K562 (cell line): ENCODE results near the gene PTPN7. TPM values are rescaled to one million over a fixed set of nuclear protein-coding genes. Genes with fewer than 3 reads are reported as not detected.

Source experiments
- BRCA1 ChIP-seq, 2 experiments: fragments of 450-650 bp in 1 of 2; sonication (generic) in 1 of 2; formaldehyde crosslinking in 1 of 2; IDR thresholded peaks; 2 replicates each; pipeline versions ENCODE4 v1.5.0 to v1.6.1; 2017 to 2020; ENCODE audit warnings: mild to moderate bottlenecking in 1 of 2, missing genetic modification reagents in 1 of 2
- CCNT2 ChIP-seq: IDR thresholded peaks from 2 replicates; pipeline ENCODE4 v1.6.1; 2011; ENCODE audit warnings: borderline replicate concordance, low read depth, mild to moderate bottlenecking, moderate library complexity, mixed read lengths, low read length; ENCODE audit not compliant: insufficient read length; ENCODE audit errors: extremely low read depth
- DACH1 ChIP-seq: fragments of 450-650 bp; IDR thresholded peaks from 2 replicates; pipeline ENCODE4 v1.6.1; 2018; ENCODE audit not compliant: partially characterized antibody
- ERF ChIP-seq: fragments of 450-650 bp; formaldehyde crosslinking; IDR thresholded peaks from 2 replicates; pipeline ENCODE4 v1.4.0; 2020; ENCODE audit warnings: mild to moderate bottlenecking, mixed read lengths
- IFI16 ChIP-seq: fragments of 250-450 bp; sonication (Bioruptor Pico); IDR thresholded peaks from 2 replicates; pipeline ENCODE4 v2.1.2; 2022; ENCODE audit warnings: mild to moderate bottlenecking, inconsistent platforms
- LCOR ChIP-seq: sonication (generic); formaldehyde crosslinking; IDR thresholded peaks from 2 replicates; pipeline ENCODE4 v1.8.0; 2022; ENCODE audit warnings: mild to moderate bottlenecking, missing genetic modification reagents
- MBD2 ChIP-seq: sonication (generic); IDR thresholded peaks from 2 replicates; pipeline ENCODE4 v1.6.1; 2016; ENCODE audit warnings: low read depth, borderline replicate concordance
- MEF2A ChIP-seq: IDR thresholded peaks from 2 replicates; pipeline ENCODE4 v1.6.1; 2011; ENCODE audit warnings: low read depth, mild to moderate bottlenecking, low read length, moderate library complexity; ENCODE audit not compliant: control insufficient read depth
- MXI1 ChIP-seq: IDR thresholded peaks from 2 replicates; pipeline ENCODE4 v1.6.1; 2011; ENCODE audit warnings: low read depth, mild to moderate bottlenecking, improper control_type of control experiment, low read length
- MYC ChIP-seq, 2 experiments: fragments of 250-450 bp in 1 of 2; sonication (Bioruptor Pico) in 1 of 2; IDR thresholded peaks; 2 replicates each; pipeline versions ENCODE4 v1.5.1 to v1.6.1; 2012 to 2021; ENCODE audit warnings: low read depth in 2 of 2, borderline replicate concordance in 1 of 2, improper control_type of control experiment in 1 of 2, low read length in 1 of 2, mild to moderate bottlenecking in 1 of 2, moderate library complexity in 1 of 2
- NFE2 ChIP-seq: IDR thresholded peaks from 2 replicates; pipeline ENCODE4 v1.6.1; 2014; ENCODE audit warnings: antibody characterized with exemption, low read depth
- PHB ChIP-seq: fragments of 250-450 bp; sonication (Bioruptor Pico); IDR thresholded peaks from 2 replicates; pipeline ENCODE4 v1.5.0; 2021
- PHF20 ChIP-seq: fragments of 450-650 bp; IDR thresholded peaks from 2 replicates; pipeline ENCODE4 v1.6.1; 2018; ENCODE audit not compliant: partially characterized antibody
- PYGO2 ChIP-seq: fragments of 450-650 bp; IDR thresholded peaks from 2 replicates; pipeline ENCODE4 v1.6.1; 2016; ENCODE audit warnings: mild to moderate bottlenecking, missing genetic modification characterization, moderate library complexity, missing compliant biosample characterization
- RBFOX2 ChIP-seq: fragments of 200-400 bp; formaldehyde crosslinking; IDR thresholded peaks from 2 replicates; pipeline ENCODE4 v1.6.1; 2017; ENCODE audit warnings: low read depth, mild to moderate bottlenecking, low read length, moderate library complexity
- RCOR1 ChIP-seq, 2 experiments: IDR thresholded peaks; 2 replicates each; pipeline ENCODE4 v1.6.1; 2012; ENCODE audit warnings: low read depth in 2 of 2, low read length in 2 of 2, borderline replicate concordance in 1 of 2, improper control_type of control experiment in 1 of 2
- SETDB1 ChIP-seq: IDR thresholded peaks from one replicate; pipeline ENCODE4 v1.6.1; 2012; ENCODE audit warnings: low read length, control low read depth, inconsistent platforms
- ZBTB1 ChIP-seq: sonication (generic); formaldehyde crosslinking; IDR thresholded peaks from 2 replicates; pipeline ENCODE4 v1.8.1; 2023; ENCODE audit warnings: missing genetic modification reagents, low read depth, mild to moderate bottlenecking, borderline replicate concordance
- ZC3H4 ChIP-seq: sonication (generic); formaldehyde crosslinking; IDR thresholded peaks from 2 replicates; pipeline ENCODE4 v1.9.0; 2021; ENCODE audit warnings: missing genetic modification reagents, borderline replicate concordance
- ZKSCAN3 ChIP-seq: fragments of 250-450 bp; sonication (Bioruptor Pico); IDR thresholded peaks from 2 replicates; pipeline ENCODE4 v1.4.0; 2020
- ZNF175 ChIP-seq: fragments of 200-800 bp; sonication (Bioruptor generic); IDR thresholded peaks from 2 replicates; pipeline ENCODE4 v1.6.1; 2016; ENCODE audit warnings: low read depth, mild to moderate bottlenecking, missing genetic modification characterization, missing compliant biosample characterization
- ZNF347 ChIP-seq: fragments of 450-650 bp; formaldehyde crosslinking; IDR thresholded peaks from 2 replicates; pipeline ENCODE4 v1.4.0; 2020; ENCODE audit warnings: low read depth, mild to moderate bottlenecking, moderate library complexity
- ZNF644 ChIP-seq: fragments of 200-800 bp; sonication (Bioruptor generic); IDR thresholded peaks from 2 replicates; pipeline ENCODE4 v1.6.1; 2016; ENCODE audit warnings: low read depth, missing genetic modification characterization, missing compliant biosample characterization
- ZNF699 ChIP-seq: fragments of 250-450 bp; sonication (Bioruptor Pico); IDR thresholded peaks from 2 replicates; pipeline ENCODE4 v1.8.0; 2021; ENCODE audit warnings: mild to moderate bottlenecking, moderate library complexity; ENCODE audit not compliant: insufficient replicate concordance
- ZSCAN32 ChIP-seq: fragments of 450-650 bp; formaldehyde crosslinking; IDR thresholded peaks from 2 replicates; pipeline ENCODE4 v1.4.0; 2020; ENCODE audit warnings: mild to moderate bottlenecking, moderate library complexity
- polyA plus RNA-seq, 8 experiments: library from polyadenylated mRNA; depleted of rRNA in 4 of 8; stranded (reverse) in 5 of 8; unstranded in 3 of 8; fragments of >200 nt; fragmentation: Nextera tagmentation in 2 of 8; fragmentation: Illumina TruSeq in 1 of 8; extraction: Ambion mirVana in 2 of 8; extraction: Trizol in 1 of 8; gene quantifications; 2 replicates each; pipeline versions ENCODE4 v1.2.1 to v1.2.3, GENCODE V29; 2011 to 2014; ENCODE audit warnings: inconsistent platforms in 1 of 8, missing spikeins in 1 of 8
- total RNA-seq, 7 experiments: library from RNA; depleted of rRNA in 6 of 7; stranded (reverse); fragments of >200 nt in 6 of 7; fragmentation: Illumina TruSeq in 2 of 7; extraction: Trizol in 2 of 7; gene quantifications; 2 replicates each; pipeline versions ENCODE4 v1.2.1 to v1.2.3, GENCODE V29; 2011 to 2021; ENCODE audit warnings: low replicate concordance in 1 of 7
- TF ChIP-seq, protein P1 (sequence below): fragments of 450-650 bp; IDR thresholded peaks from 2 replicates; pipeline ENCODE4 v1.6.1; 2016; ENCODE audit warnings: borderline replicate concordance
- TF ChIP-seq, protein P2 (sequence below): fragments of 450-650 bp; IDR thresholded peaks from 2 replicates; pipeline ENCODE4 v1.6.1; 2018; ENCODE audit warnings: mild to moderate bottlenecking, low read depth; ENCODE audit not compliant: partially characterized antibody

PTPN7 gene
- total and polyA plus RNA-seq, 9 of the 15 experiments (the other 6 are each of a cell fraction or from before 2014, with no cell fraction given) = 18.7 to 144 (median 120) TPM

DNA sequence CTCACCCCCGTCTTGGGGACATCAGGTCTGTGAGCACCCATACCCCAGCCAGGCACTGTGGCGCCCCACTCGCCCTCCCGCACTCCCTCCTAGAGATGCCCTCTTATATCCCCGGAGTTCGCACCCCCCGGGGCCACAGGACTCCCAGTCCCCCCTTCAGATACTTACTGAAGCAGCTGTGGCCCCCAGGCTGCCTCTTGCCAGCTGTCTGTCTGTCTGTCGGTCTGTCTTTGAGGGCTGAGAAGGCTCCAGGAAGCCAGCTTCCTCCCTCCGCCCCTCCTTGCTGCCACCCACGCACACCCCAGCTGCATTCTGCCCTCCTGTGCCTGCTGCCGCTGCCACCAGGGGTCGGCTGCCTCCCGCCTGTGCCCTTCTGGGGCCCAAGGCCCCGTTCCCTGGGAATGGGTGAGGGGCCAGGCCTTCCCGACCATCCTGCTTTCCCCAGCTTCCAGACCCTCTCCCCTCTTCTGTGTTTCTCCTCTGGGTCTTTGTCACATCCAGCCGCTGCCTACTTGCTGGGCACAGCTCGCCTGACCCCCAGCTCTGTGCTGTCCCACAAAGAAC, at the start of gene PTPN7 (continued):
- TF ChIP-seq IFI16 (CRISPR knock-in tag) (no peak), ERF (CRISPR knock-in tag) (peak; percentile 12; the same call in 1 of the 2 replicates), PHF20 (no peak), ZKSCAN3 (CRISPR knock-in tag) (no peak), RCOR1 (IDR thresholded peaks at IDR 0.05; ENCODE audit: borderline replicate concordance in 1 of 2, low read depth in 2 of 2, low read length in 2 of 2) (no peak), BRCA1 (IDR thresholded peaks at IDR 0.05) (no peak), BRCA1 (CRISPR knock-in tag; IDR thresholded peaks at IDR 0.05) (no peak), MEF2A (no peak), ZNF644 (no peak), LCOR (CRISPR knock-in tag) (no peak), NFE2 (no peak), RBFOX2 (peak; percentile 81), ZNF699 (CRISPR knock-in tag) (no peak), SETDB1 (no peak), MBD2 (peak; percentile 29; the same call in 1 of the 2 replicates), MYC (IDR thresholded peaks at IDR 0.05; ENCODE audit: low read depth, low read length) (no peak), MYC (CRISPR knock-in tag; IDR thresholded peaks at IDR 0.05; ENCODE audit: borderline replicate concordance, low read depth) (no peak), ZBTB1 (CRISPR knock-in tag) (no peak), MXI1 (no peak), ZC3H4 (CRISPR knock-in tag) (no peak), DACH1 (peak; percentile 36), ZSCAN32 (CRISPR knock-in tag) (no peak), PHB (CRISPR knock-in tag) (0 out of 2 replicates have a peak, but pooled peaks have one; percentile 34), PYGO2 (tag) (0 out of 2 replicates have a peak, but pooled peaks have one; percentile 9), ZNF175 (CRISPR knock-in tag) (no peak), ZNF347 (CRISPR knock-in tag) (no peak), CCNT2 (peak; percentile 3)
- TF ChIP-seq, protein P1, sequence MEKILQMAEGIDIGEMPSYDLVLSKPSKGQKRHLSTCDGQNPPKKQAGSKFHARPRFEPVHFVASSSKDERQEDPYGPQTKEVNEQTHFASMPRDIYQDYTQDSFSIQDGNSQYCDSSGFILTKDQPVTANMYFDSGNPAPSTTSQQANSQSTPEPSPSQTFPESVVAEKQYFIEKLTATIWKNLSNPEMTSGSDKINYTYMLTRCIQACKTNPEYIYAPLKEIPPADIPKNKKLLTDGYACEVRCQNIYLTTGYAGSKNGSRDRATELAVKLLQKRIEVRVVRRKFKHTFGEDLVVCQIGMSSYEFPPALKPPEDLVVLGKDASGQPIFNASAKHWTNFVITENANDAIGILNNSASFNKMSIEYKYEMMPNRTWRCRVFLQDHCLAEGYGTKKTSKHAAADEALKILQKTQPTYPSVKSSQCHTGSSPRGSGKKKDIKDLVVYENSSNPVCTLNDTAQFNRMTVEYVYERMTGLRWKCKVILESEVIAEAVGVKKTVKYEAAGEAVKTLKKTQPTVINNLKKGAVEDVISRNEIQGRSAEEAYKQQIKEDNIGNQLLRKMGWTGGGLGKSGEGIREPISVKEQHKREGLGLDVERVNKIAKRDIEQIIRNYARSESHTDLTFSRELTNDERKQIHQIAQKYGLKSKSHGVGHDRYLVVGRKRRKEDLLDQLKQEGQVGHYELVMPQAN = no peak
- TF ChIP-seq, protein P2, sequence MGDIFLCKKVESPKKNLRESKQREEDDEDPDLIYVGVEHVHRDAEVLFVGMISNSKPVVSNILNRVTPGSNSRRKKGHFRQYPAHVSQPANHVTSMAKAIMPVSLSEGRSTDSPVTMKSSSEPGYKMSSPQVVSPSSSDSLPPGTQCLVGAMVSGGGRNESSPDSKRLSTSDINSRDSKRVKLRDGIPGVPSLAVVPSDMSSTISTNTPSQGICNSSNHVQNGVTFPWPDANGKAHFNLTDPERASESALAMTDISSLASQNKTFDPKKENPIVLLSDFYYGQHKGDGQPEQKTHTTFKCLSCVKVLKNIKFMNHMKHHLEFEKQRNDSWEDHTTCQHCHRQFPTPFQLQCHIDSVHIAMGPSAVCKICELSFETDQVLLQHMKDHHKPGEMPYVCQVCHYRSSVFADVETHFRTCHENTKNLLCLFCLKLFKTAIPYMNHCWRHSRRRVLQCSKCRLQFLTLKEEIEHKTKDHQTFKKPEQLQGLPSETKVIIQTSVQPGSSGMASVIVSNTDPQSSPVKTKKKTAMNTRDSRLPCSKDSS = no peak
